NCI-H2196 (cell line): ENCODE data around the gene MYO1H.

Experiments
- DNase-seq: peaks from one replicate; lab custom pipeline; 2025; ENCODE audit not compliant: unreplicated experiment; lab: John Stamatoyannopoulos, UW

MYO1H gene

GRCh38 chr12:109445191-109445609 is 97.5 kb downstream of the MYO1H start:
- DNase-seq: no peak

- DNase-seq: no peak
These were observed 99.2 kb downstream of the MYO1H start for GRCh38 chr12:109446869-109447268.

DNA sequence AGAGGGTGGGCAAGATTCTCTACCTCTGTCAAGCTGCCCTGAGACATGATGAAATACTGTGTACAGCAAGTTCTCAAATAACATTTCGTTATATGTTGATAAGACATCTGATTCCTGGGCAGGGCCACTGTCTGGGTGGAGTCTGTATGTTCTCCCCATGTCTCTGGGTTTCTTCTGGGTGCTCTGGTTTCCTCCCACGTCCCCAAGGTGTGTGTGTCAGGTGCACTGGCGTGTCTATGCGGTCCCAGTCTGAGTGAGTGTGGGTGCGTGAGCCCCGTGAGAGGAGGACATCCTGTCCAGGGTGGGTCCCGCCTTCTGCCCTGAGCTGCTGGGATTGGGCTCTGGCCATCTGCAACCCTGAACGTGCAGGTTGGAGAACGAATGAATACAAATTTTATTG is 99.8 kb downstream of the MYO1H start:
- DNase-seq: no peak

- DNase-seq: no peak
These were observed 100.6 kb downstream of the MYO1H start for GRCh38 chr12:109448272-109448671.

DNA sequence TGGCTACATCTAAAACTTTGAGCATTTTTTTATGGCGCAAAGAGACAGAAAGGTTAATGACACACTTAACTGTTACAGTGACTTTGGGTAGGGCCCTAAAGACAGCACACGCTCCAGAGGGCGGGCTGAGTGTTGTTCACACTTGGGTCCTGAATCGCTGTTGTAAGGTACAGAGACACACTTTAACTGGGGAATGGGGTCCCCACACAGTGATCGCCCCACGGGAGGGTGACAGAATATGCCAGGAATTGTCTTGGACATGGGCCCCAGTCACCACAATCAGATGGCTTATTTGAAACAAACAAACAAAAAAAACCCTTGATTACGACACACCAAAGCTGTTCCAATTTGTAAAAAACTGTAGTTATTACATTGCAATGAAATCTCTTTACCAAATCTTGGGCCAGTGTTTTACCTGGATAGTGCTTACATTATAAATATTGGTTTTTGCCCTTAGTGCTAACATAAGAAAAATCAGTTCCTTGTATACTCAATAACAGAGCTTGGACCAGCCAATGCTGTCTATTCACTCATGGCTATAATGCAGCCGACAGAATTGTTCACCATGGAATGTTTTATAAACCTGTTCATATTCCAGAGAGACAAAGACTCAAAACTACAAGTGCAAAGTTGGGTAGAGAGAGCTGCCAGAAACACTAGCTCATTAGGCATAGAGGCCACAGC is 101.1 kb downstream of the MYO1H start:
- no peak for DNase-seq

DNA sequence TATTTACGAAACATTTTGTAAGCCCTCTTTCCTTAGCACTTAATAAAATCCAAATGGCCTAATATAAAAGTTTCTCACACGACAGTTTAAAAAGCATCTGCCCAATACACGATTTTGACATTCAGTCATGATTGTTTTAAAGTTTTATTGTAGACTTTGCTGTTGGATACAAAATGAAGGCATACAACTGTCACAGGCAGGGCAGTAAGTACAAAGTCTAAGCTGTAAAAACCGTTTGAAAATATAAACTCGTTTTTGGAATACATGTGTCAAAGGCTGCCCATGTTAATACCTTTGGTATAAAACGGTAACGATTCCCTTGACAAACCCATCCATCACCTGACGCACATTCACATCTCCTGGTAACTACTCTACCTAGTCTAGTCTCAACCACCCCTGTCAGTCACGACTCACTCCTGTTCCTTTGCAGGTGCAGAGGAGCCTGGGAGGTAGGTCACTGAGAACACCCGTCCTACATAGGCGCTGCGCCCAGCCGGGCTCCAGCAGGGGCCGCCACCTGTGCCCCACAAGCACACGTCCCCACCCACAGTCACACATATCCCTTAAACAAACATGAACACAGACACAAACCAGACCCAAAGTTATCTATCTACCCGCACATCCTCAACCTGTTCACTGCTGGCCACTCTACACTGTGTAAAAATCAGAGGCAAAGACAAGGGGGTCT is 102.3 kb downstream of the MYO1H start:
- DNase-seq: no peak

DNA sequence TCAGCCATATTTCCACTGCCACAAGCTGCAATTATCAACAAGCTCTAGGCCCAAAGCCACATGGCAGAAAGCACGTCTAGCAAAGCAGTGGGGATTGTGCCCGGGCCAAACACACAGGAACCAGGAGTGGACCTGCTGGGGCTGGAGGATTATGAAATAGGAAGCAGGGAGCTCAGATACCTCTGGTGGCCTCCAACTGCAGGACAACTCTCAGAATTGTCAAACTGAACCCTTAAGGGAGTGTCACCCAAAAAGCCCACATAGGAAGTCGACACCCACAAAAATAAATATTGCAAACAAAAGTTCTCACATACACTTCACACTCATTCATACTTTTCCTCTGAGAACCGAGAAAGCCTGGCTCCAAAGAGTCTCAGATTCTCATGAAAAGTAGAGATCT is 103.3 kb downstream of the MYO1H start:
- DNase-seq: no peak

- no peak for DNase-seq
These were observed 103.7 kb downstream of the MYO1H start for GRCh38 chr12:109451400-109451799.

GRCh38 chr12:109452489-109452888 is 104.8 kb downstream of the MYO1H start:
- DNase-seq: no peak

DNA sequence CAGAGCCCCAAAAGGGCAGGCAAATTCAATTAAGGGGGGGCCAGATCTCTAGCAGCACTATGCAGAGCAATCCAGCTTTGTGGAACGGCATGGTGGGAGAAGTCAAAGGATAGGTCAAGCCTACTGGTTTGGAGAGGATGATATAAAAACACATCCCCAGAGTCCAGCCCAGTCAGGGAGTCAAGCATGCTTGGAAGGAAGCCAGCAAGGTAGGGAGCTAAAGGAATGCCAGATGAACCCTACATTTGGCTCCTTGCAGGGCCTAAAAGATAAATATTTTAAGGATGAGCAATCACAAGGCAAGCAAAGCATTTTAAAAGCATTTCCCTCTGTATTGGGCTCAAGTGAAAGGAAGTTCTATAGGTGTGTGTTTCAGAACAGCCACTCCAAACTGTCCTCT is 108.0 kb downstream of the MYO1H start:
- DNase-seq: no peak

- no peak for DNase-seq
These were observed 110.4 kb downstream of the MYO1H start for GRCh38 chr12:109458086-109458485.

GRCh38 chr12:109458771-109459208 is 111.1 kb downstream of the MYO1H start:
- no peak for DNase-seq

GRCh38 chr12:109459247-109459646 is 111.5 kb downstream of the MYO1H start:
- DNase-seq: no peak

- no peak for DNase-seq
These were observed 112.8 kb downstream of the MYO1H start for GRCh38 chr12:109460538-109460937.

- DNase-seq: no peak
These were observed 113.5 kb downstream of the MYO1H start for GRCh38 chr12:109461049-109461845.

GRCh38 chr12:109461846-109462756 is 114.4 kb downstream of the MYO1H start:
- no peak for DNase-seq

GRCh38 chr12:109462868-109463692 is 115.4 kb downstream of the MYO1H start:
- peak; percentile 29 for DNase-seq

DNA sequence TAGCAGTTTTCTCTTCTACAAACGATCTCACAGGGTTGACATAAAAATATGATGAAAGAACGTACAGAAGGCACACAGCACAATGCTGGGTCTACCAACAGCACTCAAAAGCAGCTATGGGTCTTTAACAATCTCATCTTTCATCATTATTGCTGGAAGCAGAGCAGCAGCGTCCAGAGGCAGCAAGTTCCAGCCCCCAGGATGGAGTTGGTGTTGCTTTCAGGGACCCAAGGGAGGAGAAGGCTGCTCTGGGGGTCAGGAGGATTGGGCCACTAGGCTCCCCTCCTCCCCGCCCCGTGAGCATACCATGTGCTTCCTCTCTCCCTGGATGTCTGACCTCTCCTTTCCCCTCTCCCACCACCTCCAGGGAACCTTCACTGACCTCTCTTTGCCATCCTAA is 116.1 kb downstream of the MYO1H start:
- DNase-seq: no peak

- no peak for DNase-seq
These were observed 117.1 kb downstream of the MYO1H start for GRCh38 chr12:109464642-109465351.
